ENCODE results near the gene SS18L1. TPM values are rescaled to one million over a fixed set of nuclear protein-coding genes. Genes with fewer than 3 reads are reported as not detected.

Gene SS18L1
- total RNA-seq, 1 experiment from 2014 or later: 34.7 TPM

- Histone ChIP-seq H3K4me1 (ENCODE audit: insufficient read depth, low read length, poor library complexity, severe bottlenecking) (peaks cover under 1% of the 10 kb centered on the region), H3K36me3 (ENCODE audit: insufficient read depth, low read length, poor library complexity, severe bottlenecking) (peaks cover 24% of the 10 kb centered on the region), H3K4me3 (ENCODE audit: low read depth, low read length, poor library complexity, severe bottlenecking) (no peak overlapping the region), H3K27me3 (replicated peaks; ENCODE audit: insufficient read depth, low read depth, low read length, poor library complexity) (no peaks in the 10 kb centered on the region), H3K9me3 (ENCODE audit: low read depth, low read length, poor library complexity, severe bottlenecking) (no peaks in the 10 kb centered on the region), H3K27ac (ENCODE audit: low read depth, low read length, poor library complexity, severe bottlenecking) (no peak overlapping the region)
- TF ChIP-seq EZH2 (IDR thresholded peaks at IDR 0.05; ENCODE audit: borderline replicate concordance, low read depth, low read length, poor library complexity, severe bottlenecking) (no peak), CTCF (conservative IDR thresholded peaks at IDR 0.05; ENCODE audit: low read depth, low read length) (no peak)
- intact Hi-C loops (cut with micrococcal nuclease; ENCODE audit: unreplicated experiment): no loop called here
- CTCF ChIA-PET: no interaction called here
- BruUV-seq (replicated peaks): no TSS peak
- no peak for DNase-seq (ENCODE audit: low spot score)
- POLR2A ChIA-PET (ENCODE audit: low non-redundant PET): interaction anchor here (0.7 kb wide), 1 partner anchor 184 kb away, joined by 3 read pairs; no protein-coding TSS in a partner anchor
Observed at GRCh38 chr20:62176866-62177265, 33.3 kb downstream of the SS18L1 start.

- no peak overlapping the region for H3K4me3 ChIP-seq (ENCODE audit: low read depth, low read length, poor library complexity, severe bottlenecking)
- H3K4me1 ChIP-seq (ENCODE audit: insufficient read depth, low read length, poor library complexity, severe bottlenecking): peaks cover 4% of the 10 kb centered on the region
- H3K9me3 ChIP-seq (ENCODE audit: low read depth, low read length, poor library complexity, severe bottlenecking): no peaks in the 10 kb centered on the region
- intact Hi-C loops (cut with micrococcal nuclease; ENCODE audit: unreplicated experiment): no loop called here
- H3K27me3 ChIP-seq (replicated peaks; ENCODE audit: insufficient read depth, low read depth, low read length, poor library complexity): no peaks in the 10 kb centered on the region
- no peak for DNase-seq (ENCODE audit: low spot score)
- TF ChIP-seq EZH2 (IDR thresholded peaks at IDR 0.05; ENCODE audit: borderline replicate concordance, low read depth, low read length, poor library complexity, severe bottlenecking) (no peak), CTCF (conservative IDR thresholded peaks at IDR 0.05; ENCODE audit: low read depth, low read length) (no peak)
- no peak overlapping the region for H3K27ac ChIP-seq (ENCODE audit: low read depth, low read length, poor library complexity, severe bottlenecking)
- no TSS peak for BruUV-seq (replicated peaks)
- H3K36me3 ChIP-seq (ENCODE audit: insufficient read depth, low read length, poor library complexity, severe bottlenecking): peaks cover 24% of the 10 kb centered on the region
- CTCF ChIA-PET: no interaction called here
- POLR2A ChIA-PET (ENCODE audit: low non-redundant PET): interaction anchor here (0.7 kb wide), 1 partner anchor 184 kb away, joined by 3 read pairs; no protein-coding TSS in a partner anchor
Observed at GRCh38 chr20:62177307-62177706, 33.7 kb downstream of the SS18L1 start.

- Histone ChIP-seq H3K4me3 (ENCODE audit: low read depth, low read length, poor library complexity, severe bottlenecking) (no peak overlapping the region), H3K9me3 (ENCODE audit: low read depth, low read length, poor library complexity, severe bottlenecking) (no peaks in the 10 kb centered on the region), H3K27ac (ENCODE audit: low read depth, low read length, poor library complexity, severe bottlenecking) (no peak overlapping the region), H3K27me3 (replicated peaks; ENCODE audit: insufficient read depth, low read depth, low read length, poor library complexity) (no peaks in the 10 kb centered on the region), H3K36me3 (ENCODE audit: insufficient read depth, low read length, poor library complexity, severe bottlenecking) (peaks cover 21% of the 10 kb centered on the region), H3K4me1 (ENCODE audit: insufficient read depth, low read length, poor library complexity, severe bottlenecking) (peaks cover 4% of the 10 kb centered on the region)
- POLR2A ChIA-PET (ENCODE audit: low non-redundant PET): no interaction called here
- no peak for DNase-seq (ENCODE audit: low spot score)
- CTCF ChIA-PET: no interaction called here
- TF ChIP-seq EZH2 (IDR thresholded peaks at IDR 0.05; ENCODE audit: borderline replicate concordance, low read depth, low read length, poor library complexity, severe bottlenecking): no peak
- TF ChIP-seq CTCF (conservative IDR thresholded peaks at IDR 0.05; ENCODE audit: low read depth, low read length): no peak
- no TSS peak for BruUV-seq (replicated peaks)
- intact Hi-C loops (cut with micrococcal nuclease; ENCODE audit: unreplicated experiment): no loop called here
Observed at GRCh38 chr20:62178316-62179161, 35.0 kb downstream of the SS18L1 start.

Data from A673 (cell line).